VCaP (cell line): ENCODE results near the gene USP5.
A peak's percentile ranks its signal among the peaks of the same experiment; 100 is the strongest.
"Not testable (repeated sequence)": the region's sequence is repeated elsewhere in the genome, so short reads cannot be mapped to it uniquely, and the experiment has no call there.

Experiments used
- H3K27ac ChIP-seq: fragments of 450-650 bp; 2 replicates; pipeline ENCODE4 v1.5.1; 2017
- TF ChIP-seq, protein P1 (sequence below): fragments of 450-650 bp; conservative IDR thresholded peaks from 2 replicates; pipeline ENCODE4 v1.5.1; 2017; ENCODE audit warnings: mild to moderate bottlenecking, moderate library complexity

USP5 gene

DNA sequence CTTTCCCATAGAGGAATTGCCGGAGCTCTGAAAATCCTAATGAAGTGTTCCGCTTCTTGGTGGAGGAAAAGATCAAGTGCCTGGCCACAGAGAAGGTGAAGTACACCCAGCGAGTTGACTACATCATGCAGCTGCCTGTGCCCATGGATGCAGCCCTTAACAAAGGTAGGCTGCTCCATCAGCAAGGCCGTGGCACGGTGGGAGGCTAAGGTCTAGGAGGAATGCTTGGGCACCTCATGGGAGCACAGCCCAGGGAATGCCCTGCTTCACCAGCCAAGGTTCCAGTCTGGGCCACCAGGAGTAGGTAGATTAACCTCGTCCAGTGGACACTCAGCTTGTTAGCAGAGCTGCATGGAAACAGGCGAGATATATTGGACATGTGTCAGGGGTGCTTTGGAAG lies 9.0 kb downstream of the USP5 start:
- TF ChIP-seq, protein P1, sequence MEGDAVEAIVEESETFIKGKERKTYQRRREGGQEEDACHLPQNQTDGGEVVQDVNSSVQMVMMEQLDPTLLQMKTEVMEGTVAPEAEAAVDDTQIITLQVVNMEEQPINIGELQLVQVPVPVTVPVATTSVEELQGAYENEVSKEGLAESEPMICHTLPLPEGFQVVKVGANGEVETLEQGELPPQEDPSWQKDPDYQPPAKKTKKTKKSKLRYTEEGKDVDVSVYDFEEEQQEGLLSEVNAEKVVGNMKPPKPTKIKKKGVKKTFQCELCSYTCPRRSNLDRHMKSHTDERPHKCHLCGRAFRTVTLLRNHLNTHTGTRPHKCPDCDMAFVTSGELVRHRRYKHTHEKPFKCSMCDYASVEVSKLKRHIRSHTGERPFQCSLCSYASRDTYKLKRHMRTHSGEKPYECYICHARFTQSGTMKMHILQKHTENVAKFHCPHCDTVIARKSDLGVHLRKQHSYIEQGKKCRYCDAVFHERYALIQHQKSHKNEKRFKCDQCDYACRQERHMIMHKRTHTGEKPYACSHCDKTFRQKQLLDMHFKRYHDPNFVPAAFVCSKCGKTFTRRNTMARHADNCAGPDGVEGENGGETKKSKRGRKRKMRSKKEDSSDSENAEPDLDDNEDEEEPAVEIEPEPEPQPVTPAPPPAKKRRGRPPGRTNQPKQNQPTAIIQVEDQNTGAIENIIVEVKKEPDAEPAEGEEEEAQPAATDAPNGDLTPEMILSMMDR, result no peak
- no peak overlapping the region for H3K27ac ChIP-seq

DNA sequence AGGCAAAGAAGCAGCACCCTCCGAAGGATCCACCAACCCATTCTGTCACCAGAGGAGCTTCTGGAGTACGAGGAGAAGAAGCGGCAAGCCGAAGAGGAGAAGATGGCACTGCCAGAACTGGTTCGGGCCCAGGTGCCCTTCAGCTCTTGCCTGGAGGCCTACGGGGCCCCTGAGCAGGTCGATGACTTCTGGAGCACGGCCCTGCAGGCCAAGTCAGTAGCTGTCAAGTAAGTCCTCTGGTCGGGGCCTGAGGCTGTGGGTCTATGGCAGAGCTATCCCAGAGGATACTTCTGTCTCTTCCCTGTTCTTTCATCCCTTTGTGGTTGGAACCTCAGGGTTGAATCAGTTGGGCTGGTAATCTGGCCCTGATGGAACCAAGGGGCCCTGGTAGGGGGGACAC lies 9.4 kb downstream of the USP5 start:
- TF ChIP-seq, protein P1, result no peak
- H3K27ac ChIP-seq, result no peak overlapping the region

DNA sequence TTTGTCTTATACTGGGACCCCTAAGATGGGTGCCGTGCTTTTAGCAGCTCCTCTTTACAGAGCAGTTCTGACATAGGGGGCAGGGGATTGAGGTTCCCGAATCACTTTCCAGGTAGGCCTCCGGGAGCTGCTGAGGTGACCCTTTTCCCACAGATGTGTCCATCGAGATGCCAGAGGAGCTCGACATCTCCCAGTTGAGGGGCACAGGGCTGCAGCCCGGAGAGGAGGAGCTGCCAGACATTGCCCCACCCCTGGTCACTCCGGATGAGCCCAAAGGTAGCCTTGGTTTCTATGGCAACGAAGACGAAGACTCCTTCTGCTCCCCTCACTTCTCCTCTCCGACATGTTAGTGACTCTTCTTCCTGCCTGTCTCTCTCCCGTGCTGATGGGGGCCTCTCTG lies 11.1 kb downstream of the USP5 start:
- TF ChIP-seq, protein P1, result no peak
- no peak overlapping the region for H3K27ac ChIP-seq

DNA sequence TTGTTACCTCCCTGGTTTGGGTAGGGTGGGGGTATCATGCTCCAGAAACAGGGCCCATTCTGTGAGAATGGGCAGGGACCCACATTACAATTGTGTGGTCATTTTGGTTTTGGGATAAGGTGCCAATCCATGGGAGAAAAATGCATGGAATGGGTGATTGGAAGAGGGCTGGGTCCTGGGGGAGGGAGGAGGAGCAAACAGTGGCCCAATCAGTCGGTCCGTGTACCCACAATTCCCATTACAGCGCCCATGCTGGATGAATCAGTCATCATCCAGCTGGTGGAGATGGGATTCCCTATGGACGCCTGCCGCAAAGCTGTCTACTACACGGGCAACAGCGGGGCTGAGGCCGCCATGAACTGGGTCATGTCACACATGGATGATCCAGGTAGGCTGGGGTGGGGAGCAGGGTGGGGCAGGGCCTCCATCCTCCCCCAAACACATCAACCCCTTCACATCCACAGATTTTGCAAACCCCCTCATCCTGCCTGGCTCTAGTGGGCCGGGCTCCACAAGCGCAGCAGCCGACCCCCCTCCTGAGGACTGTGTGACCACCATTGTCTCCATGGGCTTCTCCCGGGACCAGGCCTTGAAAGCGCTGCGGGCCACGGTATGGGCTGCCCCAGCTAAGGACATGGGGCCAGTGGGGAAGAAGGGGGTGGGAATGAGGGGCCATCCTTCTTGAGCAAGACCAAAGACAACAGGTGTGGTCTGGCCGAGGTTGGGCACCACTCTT lies 11.8 kb downstream of the USP5 start:
- TF ChIP-seq, protein P1, result no peak
- H3K27ac ChIP-seq, result no peak overlapping the region

DNA sequence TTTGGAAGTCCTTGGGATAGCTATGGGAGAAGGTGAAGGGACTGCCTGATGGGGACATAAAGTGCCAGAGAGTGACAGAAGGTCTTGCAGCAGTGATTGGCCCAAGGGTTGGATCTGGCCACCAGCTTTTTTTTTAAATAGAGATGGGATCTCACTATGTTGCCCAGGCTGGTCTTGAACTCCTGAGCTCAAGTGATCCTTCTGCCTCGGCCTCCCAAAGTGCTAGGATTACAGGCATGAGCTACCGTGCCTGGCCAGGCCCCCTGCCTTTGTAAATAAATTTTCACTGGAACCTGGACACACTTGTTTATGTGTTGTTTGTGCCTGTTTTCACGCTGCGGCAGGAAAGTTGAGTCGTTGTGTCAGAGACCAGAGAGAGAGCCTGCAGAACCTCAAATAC lies 13.4 kb downstream of the USP5 start:
- not testable (repeated sequence) for H3K27ac ChIP-seq

DNA sequence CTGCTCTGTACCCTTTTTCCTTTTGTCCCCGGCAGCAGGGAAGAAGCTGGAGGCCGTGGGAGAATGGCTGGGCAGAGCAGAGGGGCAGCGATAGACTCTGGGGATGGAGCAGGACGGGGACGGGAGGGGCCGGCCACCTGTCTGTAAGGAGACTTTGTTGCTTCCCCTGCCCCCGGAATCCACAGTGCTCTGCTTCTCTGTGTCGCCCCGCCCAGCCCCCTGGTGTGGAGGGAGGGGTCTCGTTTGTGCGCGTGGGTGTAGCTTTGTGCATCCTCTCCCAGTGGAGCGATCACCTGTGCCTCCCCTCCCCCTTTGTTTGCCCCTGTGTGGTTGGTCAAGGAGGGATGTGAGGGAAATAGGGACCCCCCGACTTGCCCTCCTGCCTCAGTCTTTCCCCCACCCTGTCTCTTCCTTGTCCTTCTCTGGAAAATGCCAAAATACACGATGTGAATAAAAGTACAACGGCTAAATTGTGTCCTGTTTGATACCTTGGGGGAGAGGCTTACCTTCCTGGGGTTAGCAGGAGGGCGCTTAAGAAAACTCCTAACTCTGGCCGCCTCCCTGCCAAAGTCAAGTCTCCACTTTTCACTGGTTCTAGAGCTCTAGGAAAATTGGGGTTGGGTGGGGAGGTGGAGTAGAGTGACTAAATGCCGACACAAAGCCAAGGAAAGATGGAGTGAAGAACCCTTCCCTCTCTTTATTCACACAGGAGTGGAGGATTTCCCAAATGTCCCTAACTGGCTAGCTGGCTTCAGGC lies 14.4 kb downstream of the USP5 start:
- TF ChIP-seq, protein P1, result no peak
- peak overlapping the region; percentile 99 for H3K27ac ChIP-seq

DNA sequence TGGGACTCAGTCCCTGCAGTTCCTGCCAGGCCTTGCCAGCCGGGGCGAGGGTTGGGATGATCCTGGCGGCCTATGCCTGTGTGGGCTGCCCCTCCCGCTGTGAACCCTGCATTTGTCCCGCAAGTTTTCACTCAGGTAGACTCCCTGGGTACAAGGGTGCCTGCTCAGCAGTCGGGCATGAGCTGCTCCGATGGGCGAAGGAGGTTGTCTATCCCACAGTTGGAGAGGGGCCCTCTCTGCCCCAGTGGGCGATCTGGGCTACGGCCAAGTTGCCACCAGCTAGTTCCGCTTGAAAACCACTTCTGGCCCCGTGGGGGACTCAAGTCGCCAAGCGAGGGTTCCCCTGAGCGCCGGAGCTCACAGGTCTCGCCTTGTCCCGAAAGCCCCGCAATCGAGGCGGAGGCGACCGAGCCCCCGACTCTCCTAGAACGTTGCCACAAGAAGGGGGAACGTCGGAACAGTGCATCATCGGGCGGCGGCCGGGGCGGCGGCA lies 15.0 kb downstream of the USP5 start:
- TF ChIP-seq, protein P1, result no peak
- peak overlapping the region; percentile 99 for H3K27ac ChIP-seq
